ENCODE data around the gene TMEM181.
"Not testable (repeated sequence)": the region's sequence is repeated elsewhere in the genome, so short reads cannot be mapped to it uniquely, and the experiment has no call there.

The TMEM181 gene

GRCh38 chr6:158611541-158612370 is 51.9 kb downstream of the TMEM181 start:
- no peak for FAIRE-seq
- no peak for DNase-seq (ENCODE audit: insufficient read length, low spot score)
- TF ChIP-seq CTCF (IDR thresholded peaks at IDR 0.05; ENCODE audit: insufficient read depth, missing control alignments), result no peak

- not testable (repeated sequence) for FAIRE-seq; DNase-seq (ENCODE audit: insufficient read length, low spot score)
Observed at GRCh38 chr6:158614606-158615005, 54.7 kb downstream of the TMEM181 start.

GRCh38 chr6:158618289-158618688 is 58.4 kb downstream of the TMEM181 start:
- not testable (repeated sequence) for FAIRE-seq; DNase-seq (ENCODE audit: insufficient read length, low spot score)

- FAIRE-seq, result no peak
- no peak for DNase-seq (ENCODE audit: insufficient read length, low spot score)
- TF ChIP-seq CTCF (IDR thresholded peaks at IDR 0.05; ENCODE audit: insufficient read depth, missing control alignments), result no peak
Observed at GRCh38 chr6:158619922-158620801, 60.3 kb downstream of the TMEM181 start.

- DNase-seq (ENCODE audit: insufficient read length, low spot score), result no peak
- no peak for TF ChIP-seq CTCF (IDR thresholded peaks at IDR 0.05; ENCODE audit: insufficient read depth, missing control alignments)
- FAIRE-seq, result no peak
Observed at GRCh38 chr6:158620963-158621693, 61.2 kb downstream of the TMEM181 start.

- FAIRE-seq (no peak), DNase-seq (ENCODE audit: insufficient read length, low spot score) (no peak)
- TF ChIP-seq CTCF (IDR thresholded peaks at IDR 0.05; ENCODE audit: insufficient read depth, missing control alignments), result no peak
Observed at GRCh38 chr6:158621694-158622544, 62.0 kb downstream of the TMEM181 start.

GRCh38 chr6:158622545-158623190 is 62.8 kb downstream of the TMEM181 start:
- TF ChIP-seq CTCF (IDR thresholded peaks at IDR 0.05; ENCODE audit: insufficient read depth, missing control alignments), result no peak
- no peak for DNase-seq (ENCODE audit: insufficient read length, low spot score)
- no peak for FAIRE-seq

All from D721Med (cell line).